ENCODE data around the gene C12orf42. TPM values are rescaled to one million over a fixed set of nuclear protein-coding genes. Genes with fewer than 3 reads are reported as not detected.

The C12orf42 gene
- total RNA-seq, 6 donors from 2014 or later, result not detected

DNA sequence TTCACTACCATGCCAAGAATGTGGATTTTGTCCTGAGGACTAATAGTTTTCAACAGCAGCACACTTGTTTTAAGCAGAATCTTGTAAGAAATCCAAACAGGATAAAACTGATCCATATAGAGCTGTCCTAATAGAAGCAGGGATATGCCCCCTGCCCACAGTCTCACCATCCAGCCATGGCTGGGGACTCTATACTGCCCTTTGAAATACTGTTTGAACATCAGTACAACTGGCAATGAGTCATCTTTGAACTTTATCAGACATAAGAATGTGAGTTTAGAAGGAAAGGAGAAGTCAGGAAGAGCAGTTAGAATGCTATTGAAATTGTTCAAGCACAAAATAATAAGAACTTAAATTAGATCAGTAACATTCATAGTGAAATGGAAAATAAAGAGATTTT is 3.8 kb upstream of the C12orf42 start:
- ATAC-seq (ENCODE audit: low FRiP score in 2 of 2), result no peak
- Histone ChIP-seq H3K27ac (no peak overlapping the region), H3K27me3 (peaks cover 0 to 16% (median 5%) of the 10 kb centered on the region in 4 donors), H3K36me3 (no peaks in the 10 kb centered on the region), H3K4me1 (peaks cover 8 to 15% (median 12%) of the 10 kb centered on the region in 4 donors), H3K9me3 (no peaks in the 10 kb centered on the region), H3K4me3 (no peak overlapping the region)
- TF ChIP-seq, protein P1, sequence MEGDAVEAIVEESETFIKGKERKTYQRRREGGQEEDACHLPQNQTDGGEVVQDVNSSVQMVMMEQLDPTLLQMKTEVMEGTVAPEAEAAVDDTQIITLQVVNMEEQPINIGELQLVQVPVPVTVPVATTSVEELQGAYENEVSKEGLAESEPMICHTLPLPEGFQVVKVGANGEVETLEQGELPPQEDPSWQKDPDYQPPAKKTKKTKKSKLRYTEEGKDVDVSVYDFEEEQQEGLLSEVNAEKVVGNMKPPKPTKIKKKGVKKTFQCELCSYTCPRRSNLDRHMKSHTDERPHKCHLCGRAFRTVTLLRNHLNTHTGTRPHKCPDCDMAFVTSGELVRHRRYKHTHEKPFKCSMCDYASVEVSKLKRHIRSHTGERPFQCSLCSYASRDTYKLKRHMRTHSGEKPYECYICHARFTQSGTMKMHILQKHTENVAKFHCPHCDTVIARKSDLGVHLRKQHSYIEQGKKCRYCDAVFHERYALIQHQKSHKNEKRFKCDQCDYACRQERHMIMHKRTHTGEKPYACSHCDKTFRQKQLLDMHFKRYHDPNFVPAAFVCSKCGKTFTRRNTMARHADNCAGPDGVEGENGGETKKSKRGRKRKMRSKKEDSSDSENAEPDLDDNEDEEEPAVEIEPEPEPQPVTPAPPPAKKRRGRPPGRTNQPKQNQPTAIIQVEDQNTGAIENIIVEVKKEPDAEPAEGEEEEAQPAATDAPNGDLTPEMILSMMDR (IDR thresholded peaks at IDR 0.05), result no peak
- TF ChIP-seq POLR2AphosphoS5 (IDR thresholded peaks at IDR 0.05) (no peak), POLR2A (IDR thresholded peaks at IDR 0.05) (no peak), EP300 (IDR thresholded peaks at IDR 0.05) (no peak)
- no peak for DNase-seq

DNA sequence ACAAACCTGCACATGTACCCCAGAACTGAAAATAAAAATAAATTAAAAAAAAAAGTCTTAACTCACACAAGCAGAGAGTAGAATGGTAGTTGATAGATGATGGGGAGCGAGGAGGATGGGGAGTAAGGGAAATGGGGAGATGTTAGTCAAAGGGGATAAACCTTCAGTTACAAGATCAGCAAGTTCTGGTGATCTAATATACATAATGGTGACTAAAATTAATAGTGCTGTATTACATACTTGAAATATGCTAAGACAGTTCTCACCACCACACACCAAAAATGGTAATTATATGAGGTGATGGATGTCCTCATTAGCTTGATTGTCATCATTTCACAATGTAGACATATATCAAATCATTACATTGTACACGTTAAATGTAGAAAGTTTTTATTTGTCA is 3.2 kb upstream of the C12orf42 start:
- H3K27ac ChIP-seq, result no peak overlapping the region
- H3K9me3 ChIP-seq, result no peaks in the 10 kb centered on the region
- WGBS, 2 donors, result 80 to 89% methylated on average over 2 of the region's 2 CpGs
- H3K4me3 ChIP-seq, result no peak overlapping the region
- H3K27me3 ChIP-seq, result peaks cover 0 to 17% (median 5%) of the 10 kb centered on the region in 4 donors
- no peaks in the 10 kb centered on the region for H3K36me3 ChIP-seq
- DNase-seq (no peak), ATAC-seq (ENCODE audit: low FRiP score in 2 of 2) (no peak)
- peaks cover 8 to 15% (median 12%) of the 10 kb centered on the region in 4 donors for H3K4me1 ChIP-seq
- no peak for TF ChIP-seq EP300 (IDR thresholded peaks at IDR 0.05)
- no peak for TF ChIP-seq POLR2AphosphoS5 (IDR thresholded peaks at IDR 0.05)
- TF ChIP-seq POLR2A (IDR thresholded peaks at IDR 0.05), result no peak
- TF ChIP-seq, protein P1 (IDR thresholded peaks at IDR 0.05), result no peak

DNA sequence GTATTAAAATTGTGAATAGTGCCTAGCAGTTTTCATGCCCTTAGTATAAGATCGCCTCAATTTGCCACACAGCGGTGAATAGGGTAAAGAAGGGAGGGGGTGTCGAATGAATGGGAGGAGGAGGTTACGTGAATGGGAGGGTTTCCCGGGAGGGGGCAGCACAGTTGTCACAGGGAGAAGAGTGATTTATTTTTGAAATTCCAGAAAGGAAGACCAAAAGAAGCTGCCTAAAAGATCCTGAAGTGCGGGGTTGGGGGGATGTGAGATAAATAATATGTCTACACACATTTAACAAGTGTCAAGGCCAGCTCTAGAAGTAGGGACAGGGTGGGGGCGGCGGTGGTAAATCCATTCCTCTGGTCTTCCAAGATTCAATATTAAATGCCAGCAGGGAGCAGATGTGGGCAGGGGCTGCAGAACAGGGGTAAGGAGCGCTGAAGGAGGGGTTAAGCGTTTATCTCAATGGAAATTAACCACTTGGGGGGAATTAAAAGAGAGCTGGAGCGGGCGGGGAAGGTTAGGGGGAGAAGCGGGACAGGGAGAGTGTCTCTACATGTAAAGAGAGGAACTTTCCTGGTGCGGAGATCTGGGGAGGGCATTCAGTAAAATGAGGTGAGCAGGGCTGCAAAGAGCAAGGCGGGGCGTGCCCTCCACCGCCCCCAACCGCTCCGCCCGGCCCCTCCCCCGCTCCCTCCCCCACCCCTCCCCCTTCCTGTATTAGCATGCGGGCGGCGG is 867 bp downstream of the C12orf42 start:
- Histone ChIP-seq H3K4me1 (peaks cover 8 to 15% (median 12%) of the 10 kb centered on the region in 4 donors), H3K36me3 (no peaks in the 10 kb centered on the region), H3K27me3 (peaks cover 0 to 17% (median 5%) of the 10 kb centered on the region in 4 donors), H3K27ac (no peak overlapping the region), H3K9me3 (no peaks in the 10 kb centered on the region), H3K4me3 (peak overlapping the region in 3 of 4 donors; percentile 33 to 45 (median 44))
- ATAC-seq (ENCODE audit: low FRiP score in 2 of 2) (peak in 1 of 2 donors; percentile 15), DNase-seq (no peak)
- no peak for TF ChIP-seq POLR2A (IDR thresholded peaks at IDR 0.05)
- no peak for TF ChIP-seq POLR2AphosphoS5 (IDR thresholded peaks at IDR 0.05)
- no peak for TF ChIP-seq EP300 (IDR thresholded peaks at IDR 0.05)
- TF ChIP-seq, protein P1 (IDR thresholded peaks at IDR 0.05), result no peak
- 10 to 18% methylated on average over 15 to 16 of the region's 24 CpGs for WGBS, 2 donors

DNA sequence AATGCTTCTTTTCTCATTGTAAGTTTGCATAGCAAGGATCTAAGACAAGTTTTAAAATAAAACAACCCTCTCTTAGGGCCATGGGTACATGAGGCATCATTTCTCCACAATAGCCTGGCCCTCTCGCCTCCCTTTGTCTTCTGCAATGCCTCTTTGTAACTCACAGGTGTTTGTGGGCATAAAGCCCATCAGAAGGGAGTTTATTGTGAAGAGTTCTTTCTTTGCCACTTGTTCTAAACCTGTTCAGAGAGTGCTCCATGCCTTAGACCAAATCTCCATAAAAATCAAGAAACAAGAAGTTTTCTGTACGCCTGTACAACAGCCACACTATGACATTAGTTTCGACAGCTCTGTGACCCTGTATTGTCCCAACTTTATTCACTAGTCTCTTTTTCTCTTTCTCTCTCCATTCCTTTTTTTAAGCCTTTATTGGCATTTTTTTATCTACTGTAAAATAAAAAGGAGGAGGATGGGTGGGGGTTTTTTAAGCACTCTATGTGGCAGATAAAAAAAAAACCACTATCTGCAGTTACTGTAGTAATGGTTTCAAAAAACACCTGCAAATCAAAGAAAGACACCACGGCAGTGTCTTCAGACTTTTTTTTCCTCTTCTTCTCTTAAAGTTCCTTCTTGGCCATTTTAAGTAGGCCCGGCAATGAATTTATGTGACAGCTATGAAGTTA is 1.6 kb downstream of the C12orf42 start:
- Histone ChIP-seq H3K36me3 (no peaks in the 10 kb centered on the region), H3K27me3 (peaks cover 0 to 17% (median 5%) of the 10 kb centered on the region in 4 donors), H3K4me3 (no peak overlapping the region), H3K4me1 (peaks cover 8 to 15% (median 12%) of the 10 kb centered on the region in 4 donors), H3K27ac (no peak overlapping the region), H3K9me3 (no peaks in the 10 kb centered on the region)
- no peak for ATAC-seq (ENCODE audit: low FRiP score in 2 of 2)
- WGBS, 2 donors, result 63 to 66% methylated on average over 5 of the region's 5 CpGs
- TF ChIP-seq POLR2AphosphoS5 (IDR thresholded peaks at IDR 0.05) (no peak), EP300 (IDR thresholded peaks at IDR 0.05) (no peak), POLR2A (IDR thresholded peaks at IDR 0.05) (no peak)
- TF ChIP-seq, protein P1 (IDR thresholded peaks at IDR 0.05), result no peak
- no peak for DNase-seq

Measured in upper lobe of left lung (tissue), 6 donors.